RWPE1 (cell line): ENCODE results near the gene SLC12A7.
A peak's percentile ranks its signal among the peaks of the same experiment; 100 is the strongest.

ENCODE experiments used
- CTCF ChIA-PET: fragments of 350-600 bp; sonication (Branson Sonifier 250); formaldehyde crosslinking; extraction: SDS; loops from one replicate; lab custom pipeline; 2021; lab: Yijun Ruan, JAX
- POLR2A ChIA-PET: fragments of 400-600 bp; formaldehyde crosslinking; extraction: SDS; loops from one replicate; lab custom pipeline; 2020; ENCODE audit warnings: antibody characterized with exemption; ENCODE audit not compliant: low non-redundant PET; lab: Yijun Ruan, JAX
- DNase-seq: peaks from one replicate; pipeline ENCODE4 v3.0.0; 2012; ENCODE audit warnings: low spot score
- H3K27ac ChIP-seq: fragments of 450-650 bp; 2 replicates; pipeline ENCODE4 v1.5.1; 2017
- TF ChIP-seq, protein P1 (sequence below): fragments of 450-650 bp; conservative IDR thresholded peaks from 2 replicates; pipeline ENCODE4 v1.5.1; 2017; ENCODE audit warnings: low read depth, mild to moderate bottlenecking

The SLC12A7 gene

DNA sequence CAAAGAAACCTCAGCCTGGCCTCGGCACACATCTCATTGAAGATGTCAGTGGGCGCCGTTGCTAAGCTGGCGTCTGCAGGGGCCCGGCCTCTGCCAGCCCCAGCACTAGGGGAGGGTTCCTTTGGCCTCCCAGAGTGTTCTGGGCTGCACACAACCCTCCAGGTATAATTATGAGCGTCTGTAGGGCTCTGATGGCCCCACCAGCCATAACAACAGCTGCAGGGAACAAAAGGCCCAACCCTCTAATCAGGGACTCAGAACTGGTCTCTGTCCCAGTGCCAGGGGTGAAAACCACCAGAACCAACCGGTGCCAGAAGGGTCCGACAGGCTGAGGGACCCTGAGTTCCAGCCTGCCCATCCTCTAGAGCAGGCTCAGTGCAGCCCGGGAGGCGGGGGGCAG, 39.5 kb upstream of the SLC12A7 start:
- H3K27ac ChIP-seq: no peak overlapping the region
- no peak for DNase-seq
- ChIA-PET POLR2A (interaction anchor here (0.8 kb wide), 1 partner anchor 176 kb away, joined by 3 read pairs; no protein-coding TSS in a partner anchor), CTCF (interaction anchor here (0.7 to 0.9 kb wide), 2 partner anchors 11 to 17 kb away, joined by 3 to 4 read pairs; no protein-coding TSS in a partner anchor)
- TF ChIP-seq, protein P1, sequence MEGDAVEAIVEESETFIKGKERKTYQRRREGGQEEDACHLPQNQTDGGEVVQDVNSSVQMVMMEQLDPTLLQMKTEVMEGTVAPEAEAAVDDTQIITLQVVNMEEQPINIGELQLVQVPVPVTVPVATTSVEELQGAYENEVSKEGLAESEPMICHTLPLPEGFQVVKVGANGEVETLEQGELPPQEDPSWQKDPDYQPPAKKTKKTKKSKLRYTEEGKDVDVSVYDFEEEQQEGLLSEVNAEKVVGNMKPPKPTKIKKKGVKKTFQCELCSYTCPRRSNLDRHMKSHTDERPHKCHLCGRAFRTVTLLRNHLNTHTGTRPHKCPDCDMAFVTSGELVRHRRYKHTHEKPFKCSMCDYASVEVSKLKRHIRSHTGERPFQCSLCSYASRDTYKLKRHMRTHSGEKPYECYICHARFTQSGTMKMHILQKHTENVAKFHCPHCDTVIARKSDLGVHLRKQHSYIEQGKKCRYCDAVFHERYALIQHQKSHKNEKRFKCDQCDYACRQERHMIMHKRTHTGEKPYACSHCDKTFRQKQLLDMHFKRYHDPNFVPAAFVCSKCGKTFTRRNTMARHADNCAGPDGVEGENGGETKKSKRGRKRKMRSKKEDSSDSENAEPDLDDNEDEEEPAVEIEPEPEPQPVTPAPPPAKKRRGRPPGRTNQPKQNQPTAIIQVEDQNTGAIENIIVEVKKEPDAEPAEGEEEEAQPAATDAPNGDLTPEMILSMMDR: no peak

DNA sequence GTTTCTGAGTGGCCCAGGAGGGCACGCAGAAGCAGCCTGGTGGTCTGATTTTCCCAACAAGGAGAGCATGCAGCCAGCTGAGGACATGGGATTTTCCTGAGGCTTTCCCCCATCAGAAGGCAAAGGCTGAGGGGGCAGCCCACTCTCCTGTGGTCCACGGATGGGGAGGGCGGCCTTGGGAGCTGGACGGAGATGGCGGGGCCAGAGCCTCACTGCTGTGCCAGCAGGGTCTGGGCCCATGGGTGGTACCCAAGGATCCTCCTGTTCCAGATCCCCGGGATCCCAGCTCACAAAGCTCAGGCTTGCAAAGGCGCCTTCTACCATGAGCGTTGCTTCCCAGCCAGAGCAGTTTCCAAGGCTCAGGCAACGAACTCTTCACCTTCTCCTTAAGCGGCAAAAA, 39.0 kb upstream of the SLC12A7 start:
- CTCF ChIA-PET: interaction anchor here (0.9 kb wide), 2 partner anchors 11 to 17 kb away, joined by 3 to 4 read pairs; no protein-coding TSS in a partner anchor
- POLR2A ChIA-PET: no interaction called here
- DNase-seq: no peak
- TF ChIP-seq, protein P1: no peak
- H3K27ac ChIP-seq: no peak overlapping the region

DNA sequence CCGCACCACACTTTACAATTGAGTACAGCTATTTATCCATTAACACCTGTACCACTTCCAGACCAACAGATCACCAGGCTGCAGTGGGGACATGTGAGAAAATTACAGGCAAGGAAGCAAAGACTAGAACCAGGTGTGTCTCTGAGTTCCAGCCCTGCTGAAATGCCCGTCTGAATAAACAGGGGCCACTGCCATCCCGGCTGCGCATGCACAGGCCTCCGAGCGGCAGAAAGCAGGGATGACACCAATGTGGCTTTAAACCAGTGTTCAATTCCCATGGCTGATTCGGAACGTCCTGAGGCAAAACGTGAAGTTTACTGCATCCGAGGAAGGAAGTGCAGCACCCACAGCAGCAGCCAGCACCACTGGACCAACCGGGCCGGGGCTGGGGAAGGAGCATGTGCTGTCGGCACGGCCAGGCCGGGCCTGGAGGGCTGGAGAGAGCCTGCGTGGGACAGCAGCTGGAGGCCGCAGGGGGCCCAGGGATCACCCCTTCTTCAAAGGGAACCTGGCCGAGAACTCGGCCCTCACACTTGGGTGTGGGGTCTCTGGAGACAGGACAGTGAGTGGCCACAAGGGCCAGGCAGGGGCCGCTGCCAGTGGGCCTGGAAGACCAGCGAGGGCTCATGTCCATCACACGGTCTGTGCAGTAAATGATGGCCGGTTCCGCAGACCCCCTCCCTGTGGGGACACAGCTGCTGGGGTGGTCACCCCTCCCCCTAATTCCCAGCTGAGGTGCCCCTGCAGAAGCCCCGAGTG, 33.0 kb upstream of the SLC12A7 start:
- TF ChIP-seq, protein P1: no peak
- POLR2A ChIA-PET: no interaction called here
- peak overlapping the region; percentile 70 for H3K27ac ChIP-seq
- CTCF ChIA-PET: no interaction called here
- no peak for DNase-seq

DNA sequence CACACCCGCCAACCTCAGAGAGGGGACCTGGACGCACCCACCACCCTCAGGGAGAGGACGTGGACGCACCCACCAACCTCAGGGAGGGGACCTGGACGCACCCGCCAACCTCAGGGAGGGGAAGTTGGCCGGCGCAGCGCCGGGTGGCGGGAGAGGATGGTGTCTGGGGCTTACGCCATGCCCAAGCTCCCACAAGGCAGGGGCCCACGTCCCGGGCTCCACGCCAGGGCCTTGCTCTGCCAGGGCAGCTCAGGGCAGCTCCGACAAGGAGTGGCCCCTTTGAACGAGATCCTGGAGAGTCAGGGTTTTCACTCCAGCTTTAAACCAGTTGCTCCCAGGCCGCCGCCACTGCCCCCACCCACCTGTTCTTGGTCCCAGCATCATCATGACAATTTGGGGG, 32.2 kb upstream of the SLC12A7 start:
- ChIA-PET CTCF (no interaction called here), POLR2A (no interaction called here)

DNA sequence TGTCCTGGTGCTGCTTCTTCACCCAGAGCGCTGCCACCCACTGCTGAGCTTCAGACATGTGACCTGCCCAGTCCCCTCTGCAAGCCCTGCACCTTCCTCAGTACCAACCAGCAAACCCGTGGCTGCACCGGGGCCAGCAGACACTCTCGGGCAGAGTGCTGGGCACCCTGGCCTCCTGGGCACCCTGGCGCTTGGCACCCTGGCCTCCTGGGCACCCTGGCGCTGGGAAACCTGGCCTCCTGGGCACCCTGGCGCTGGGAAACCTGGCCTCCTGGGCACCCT, 31.7 kb upstream of the SLC12A7 start:
- DNase-seq: no peak
- POLR2A ChIA-PET: no interaction called here
- H3K27ac ChIP-seq: peak overlapping the region; percentile 70
- CTCF ChIA-PET: interaction anchor here (0.6 to 1.1 kb wide), 2 partner anchors 24 to 182 kb away, joined by 3 read pairs; no protein-coding TSS in a partner anchor
- TF ChIP-seq, protein P1: no peak

More for the DNA sequence above, 32.2 kb upstream of the SLC12A7 start:
- DNase-seq: no peak
- H3K27ac ChIP-seq: peak overlapping the region; percentile 70
- TF ChIP-seq, protein P1: no peak

DNA sequence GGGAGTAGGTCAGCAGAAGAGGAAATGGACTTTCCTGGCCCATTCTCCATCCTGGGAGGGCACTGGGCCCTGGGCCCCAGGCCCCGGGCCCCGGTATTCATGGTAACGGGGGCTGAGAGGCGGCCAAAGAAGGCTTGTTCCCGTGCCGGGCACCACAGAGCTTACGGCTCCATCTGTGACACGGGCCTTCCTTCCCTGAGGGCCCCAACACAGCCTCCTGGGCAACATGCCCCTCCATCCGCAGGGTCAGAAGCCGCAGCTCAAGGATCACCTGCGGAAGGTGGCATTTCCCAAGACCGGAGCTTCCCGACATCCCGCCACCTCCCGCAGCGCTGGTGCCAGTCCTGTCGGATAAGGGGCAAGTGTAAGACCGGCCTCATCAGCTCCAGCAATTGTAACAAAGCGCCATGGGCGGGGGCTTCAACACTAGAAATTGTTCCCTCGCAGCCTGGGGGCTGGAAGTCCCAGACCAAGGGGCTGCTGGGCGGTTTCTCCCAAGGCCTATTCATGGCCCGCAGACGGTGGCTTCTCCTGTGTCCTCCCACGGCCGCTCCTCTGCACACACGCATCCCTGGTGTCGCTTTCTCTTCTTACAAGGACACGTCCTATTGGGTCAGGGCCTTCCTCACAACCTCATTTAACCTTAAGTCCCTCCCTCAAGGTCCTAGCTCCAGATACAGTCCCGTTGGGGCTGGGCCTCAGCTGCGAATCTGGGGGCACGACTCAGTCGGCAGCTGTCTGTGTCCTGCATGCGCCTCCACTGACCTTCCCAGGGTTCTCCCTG, 31.2 kb upstream of the SLC12A7 start:
- peak overlapping the region; percentile 70 for H3K27ac ChIP-seq
- CTCF ChIA-PET: interaction anchor here (0.6 to 1.1 kb wide), 2 partner anchors 25 to 182 kb away, joined by 3 read pairs; no protein-coding TSS in a partner anchor
- POLR2A ChIA-PET: no interaction called here
- no peak for DNase-seq
- TF ChIP-seq, protein P1: no peak
